Measurements from ENCODE around the gene TMEM184B. TPM values are rescaled to one million over a fixed set of nuclear protein-coding genes. Genes with fewer than 3 reads are reported as not detected.
A peak's percentile ranks its signal among the peaks of the same experiment; 100 is the strongest.

The TMEM184B gene
- 10 to 100 TPM; 58.8 to 61.6 TPM for total RNA-seq

DNA sequence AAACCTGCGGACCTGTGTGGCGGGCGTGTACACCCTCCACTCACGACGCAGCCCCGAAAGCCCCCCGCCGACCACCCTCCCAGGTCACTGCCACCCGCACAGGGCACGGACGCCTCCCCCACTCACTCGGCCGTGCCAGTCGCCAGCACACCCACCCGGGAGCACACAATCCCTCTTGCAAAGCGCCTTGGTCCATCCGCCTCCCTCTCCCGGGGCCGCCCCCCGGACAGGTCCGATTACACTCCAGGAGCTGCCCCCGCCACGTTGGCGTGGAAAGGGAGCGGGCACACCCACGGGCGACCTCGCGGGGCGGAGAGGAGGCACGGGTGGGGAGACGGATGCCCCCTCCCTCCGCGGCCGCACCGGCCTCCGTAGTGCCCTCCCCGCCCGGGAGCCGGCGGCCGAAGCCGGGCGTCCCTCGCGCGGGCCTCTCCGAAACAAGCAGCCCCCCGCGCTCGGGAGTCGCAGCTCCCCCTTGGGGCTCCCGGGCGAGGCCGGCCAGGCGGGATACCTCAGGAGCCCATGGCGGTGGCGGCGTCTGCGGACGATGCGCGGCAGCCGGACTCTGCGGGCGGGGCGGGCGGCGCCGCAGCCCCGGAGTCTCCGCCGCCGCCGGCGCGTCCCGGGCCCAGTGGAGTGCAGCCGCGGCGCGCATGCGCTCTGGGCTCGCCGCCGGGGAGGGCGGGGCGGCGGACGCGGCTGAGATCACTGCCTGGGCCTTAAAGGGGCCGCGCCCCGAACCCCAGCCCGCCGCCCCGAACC, at the start of gene TMEM184B:
Gene TMEM184B (minus strand): TSS at position 638 of the 762 bp plus-strand sequence. CDS start 25,049 bp downstream, outside the sequence.
- no peak for TF ChIP-seq CTCF (IDR thresholded peaks at IDR 0.05)
- Histone ChIP-seq H3K36me3 (no peaks in the 10 kb centered on the region), H3K4me3 (peak within 1 kb of the TSS; percentile 99), H3K27ac (peak within 1 kb of the TSS; percentile 72), H3K9me3 (no peaks in the 10 kb centered on the region), H3K9ac (ENCODE audit: low read depth in 2 of 2, low read length in 2 of 2) (peak within 1 kb of the TSS; percentile 82 to 97), H3K4me1 (peaks cover 28% of the 10 kb centered on the region), H3K27me3 (no peaks in the 10 kb centered on the region)
- intact Hi-C loops (cut with DNase I), result loop anchor here (5.0 kb wide), 1 partner anchor 40 kb away; no protein-coding TSS in a partner anchor
- DNase-seq, result peak; percentile 75

- DNase-seq, result no peak
- peaks cover 4% of the 10 kb centered on the region for H3K4me1 ChIP-seq
- intact Hi-C loops (cut with DNase I), result no loop called here
- H3K4me3 ChIP-seq, result no peak overlapping the region
- no peaks in the 10 kb centered on the region for H3K36me3 ChIP-seq
- TF ChIP-seq CTCF (IDR thresholded peaks at IDR 0.05), result no peak
- no peak overlapping the region for H3K27ac ChIP-seq
- H3K9me3 ChIP-seq, result no peaks in the 10 kb centered on the region
- H3K9ac ChIP-seq (ENCODE audit: low read depth in 2 of 2, low read length in 2 of 2), result no peak overlapping the region
- H3K27me3 ChIP-seq, result no peaks in the 10 kb centered on the region
Observed at GRCh38 chr22:38320605-38321402, 48.0 kb upstream of the TMEM184B start.

GRCh38 chr22:38318792-38319773, 46.3 kb upstream of the TMEM184B start:
- Histone ChIP-seq H3K4me1 (peaks cover 4% of the 10 kb centered on the region), H3K9me3 (no peaks in the 10 kb centered on the region), H3K9ac (ENCODE audit: low read depth in 2 of 2, low read length in 2 of 2) (peak overlapping the region in 1 of 2 donors; percentile 91), H3K27ac (peak overlapping the region; percentile 98), H3K27me3 (no peaks in the 10 kb centered on the region), H3K4me3 (no peak overlapping the region), H3K36me3 (no peaks in the 10 kb centered on the region)
- no peak for TF ChIP-seq CTCF (IDR thresholded peaks at IDR 0.05)
- intact Hi-C loops (cut with DNase I), result no loop called here
- no peak for DNase-seq

DNA sequence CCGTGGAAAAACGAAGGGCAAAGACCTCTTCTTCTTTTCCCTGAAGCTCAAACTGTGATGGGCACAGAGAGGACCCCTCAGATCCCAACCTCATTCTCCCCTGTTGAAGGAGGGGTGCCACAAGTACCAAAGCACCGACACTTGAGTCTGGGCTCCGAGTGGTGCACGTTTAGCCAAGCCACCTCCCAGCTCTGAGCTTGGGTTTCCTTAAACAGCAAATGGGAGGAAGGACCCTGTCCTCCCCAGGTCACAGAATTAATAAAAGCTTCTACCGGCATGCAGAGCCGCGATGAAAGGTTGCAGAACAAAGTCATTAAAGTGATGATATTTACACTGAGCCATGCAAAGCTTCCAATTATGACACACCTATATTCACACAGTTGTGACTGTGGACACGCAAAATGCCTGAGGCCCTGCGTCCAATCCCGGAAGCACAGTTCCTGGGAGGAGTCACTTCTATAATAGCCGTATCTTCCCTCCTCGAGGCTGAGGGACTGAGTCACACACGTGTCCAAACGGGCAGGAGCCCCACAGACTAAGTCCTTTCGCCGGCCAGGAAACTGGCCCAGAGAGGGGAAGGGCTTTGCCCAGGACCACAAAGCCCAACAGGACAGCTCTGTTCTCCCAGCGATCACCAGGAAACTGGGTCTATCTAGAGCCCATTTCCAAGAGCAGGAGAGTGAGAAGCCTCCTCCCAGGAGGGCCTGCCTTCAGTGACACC, 45.3 kb upstream of the TMEM184B start:
- Histone ChIP-seq H3K9ac (ENCODE audit: low read depth in 2 of 2, low read length in 2 of 2) (peak overlapping the region; percentile 76 to 91), H3K27ac (peak overlapping the region; percentile 98), H3K36me3 (no peaks in the 10 kb centered on the region), H3K27me3 (no peaks in the 10 kb centered on the region), H3K4me3 (peak overlapping the region; percentile 35), H3K9me3 (no peaks in the 10 kb centered on the region), H3K4me1 (peaks cover 4% of the 10 kb centered on the region)
- intact Hi-C loops (cut with DNase I), result no loop called here
- TF ChIP-seq CTCF (IDR thresholded peaks at IDR 0.05), result no peak
- peak; percentile 91 for DNase-seq
